ENCODE results near the gene DCC.

DCC gene

GRCh38 chr18:53527365-53527764 is 1187.4 kb downstream of the DCC start:
- Histone ChIP-seq H3K9me3 (ENCODE audit: control extremely low read depth in 1 of 5, control insufficient read depth in 4 of 5, insufficient read depth in 2 of 5, low read depth in 1 of 5, low read length in 4 of 5) (no peaks in the 10 kb centered on the region), H3K36me3 (ENCODE audit: control insufficient read depth in 4 of 4, insufficient read depth in 4 of 4, low read length in 3 of 4) (no peaks in the 10 kb centered on the region), H3K27ac (ENCODE audit: insufficient read depth in 1 of 2, low read depth in 1 of 2, low read length in 2 of 2, poor library complexity in 1 of 2, severe bottlenecking in 2 of 2) (no peak overlapping the region), H3K4me3 (ENCODE audit: control insufficient read depth in 1 of 7, extremely low read depth in 1 of 7, insufficient read depth in 4 of 7, low read depth in 2 of 7, low read length in 6 of 7) (no peak overlapping the region), H3K4me1 (ENCODE audit: control extremely low read depth in 1 of 4, control insufficient read depth in 4 of 4, insufficient read depth in 4 of 4, low read length in 3 of 4) (no peaks in the 10 kb centered on the region), H3K27me3 (replicated peaks in 2 of 5; ENCODE audit: control insufficient read depth in 4 of 5, insufficient read depth in 5 of 5, low read length in 4 of 5) (no peaks in the 10 kb centered on the region)
- WGBS (ENCODE audit: insufficient coverage): 80% methylated on average over 1 of the region's 2 CpGs
- ChIA-PET CTCF (no interaction called here), POLR2A (no interaction called here)
- DNase-seq: no peak

- H3K27me3 ChIP-seq (replicated peaks in 2 of 5; ENCODE audit: control insufficient read depth in 4 of 5, insufficient read depth in 5 of 5, low read length in 4 of 5): no peaks in the 10 kb centered on the region
- H3K27ac ChIP-seq (ENCODE audit: insufficient read depth in 1 of 2, low read depth in 1 of 2, low read length in 2 of 2, poor library complexity in 1 of 2, severe bottlenecking in 2 of 2): no peak overlapping the region
- no peaks in the 10 kb centered on the region for H3K36me3 ChIP-seq (ENCODE audit: control insufficient read depth in 4 of 4, insufficient read depth in 4 of 4, low read length in 3 of 4)
- no peak for DNase-seq
- ChIA-PET CTCF (no interaction called here), POLR2A (no interaction called here)
- no peaks in the 10 kb centered on the region for H3K9me3 ChIP-seq (ENCODE audit: control extremely low read depth in 1 of 5, control insufficient read depth in 4 of 5, insufficient read depth in 2 of 5, low read depth in 1 of 5, low read length in 4 of 5)
- no peaks in the 10 kb centered on the region for H3K4me1 ChIP-seq (ENCODE audit: control extremely low read depth in 1 of 4, control insufficient read depth in 4 of 4, insufficient read depth in 4 of 4, low read length in 3 of 4)
- H3K4me3 ChIP-seq (ENCODE audit: control insufficient read depth in 1 of 7, extremely low read depth in 1 of 7, insufficient read depth in 4 of 7, low read depth in 2 of 7, low read length in 6 of 7): no peak overlapping the region
Measured at GRCh38 chr18:53531187-53531586, 1191.2 kb downstream of the DCC start.

GRCh38 chr18:53531896-53532295 is 1191.9 kb downstream of the DCC start:
- ChIA-PET POLR2A (no interaction called here), CTCF (no interaction called here)
- WGBS (ENCODE audit: insufficient coverage): 60% methylated on average over 1 of the region's 1 CpG
- no peak for DNase-seq
- Histone ChIP-seq H3K9me3 (ENCODE audit: control extremely low read depth in 1 of 5, control insufficient read depth in 4 of 5, insufficient read depth in 2 of 5, low read depth in 1 of 5, low read length in 4 of 5) (no peaks in the 10 kb centered on the region), H3K27ac (ENCODE audit: insufficient read depth in 1 of 2, low read depth in 1 of 2, low read length in 2 of 2, poor library complexity in 1 of 2, severe bottlenecking in 2 of 2) (no peak overlapping the region), H3K27me3 (replicated peaks in 2 of 5; ENCODE audit: control insufficient read depth in 4 of 5, insufficient read depth in 5 of 5, low read length in 4 of 5) (no peaks in the 10 kb centered on the region), H3K4me1 (ENCODE audit: control extremely low read depth in 1 of 4, control insufficient read depth in 4 of 4, insufficient read depth in 4 of 4, low read length in 3 of 4) (no peaks in the 10 kb centered on the region), H3K4me3 (ENCODE audit: control insufficient read depth in 1 of 7, extremely low read depth in 1 of 7, insufficient read depth in 4 of 7, low read depth in 2 of 7, low read length in 6 of 7) (no peak overlapping the region), H3K36me3 (ENCODE audit: control insufficient read depth in 4 of 4, insufficient read depth in 4 of 4, low read length in 3 of 4) (no peaks in the 10 kb centered on the region)

GRCh38 chr18:53534203-53534602 is 1194.2 kb downstream of the DCC start:
- no peaks in the 10 kb centered on the region for H3K36me3 ChIP-seq (ENCODE audit: control insufficient read depth in 4 of 4, insufficient read depth in 4 of 4, low read length in 3 of 4)
- no peak overlapping the region for H3K4me3 ChIP-seq (ENCODE audit: control insufficient read depth in 1 of 7, extremely low read depth in 1 of 7, insufficient read depth in 4 of 7, low read depth in 2 of 7, low read length in 6 of 7)
- POLR2A ChIA-PET: no interaction called here
- no peaks in the 10 kb centered on the region for H3K27me3 ChIP-seq (replicated peaks in 2 of 5; ENCODE audit: control insufficient read depth in 4 of 5, insufficient read depth in 5 of 5, low read length in 4 of 5)
- WGBS (ENCODE audit: insufficient coverage): 80% methylated on average over 1 of the region's 1 CpG
- H3K4me1 ChIP-seq (ENCODE audit: control extremely low read depth in 1 of 4, control insufficient read depth in 4 of 4, insufficient read depth in 4 of 4, low read length in 3 of 4): no peaks in the 10 kb centered on the region
- H3K9me3 ChIP-seq (ENCODE audit: control extremely low read depth in 1 of 5, control insufficient read depth in 4 of 5, insufficient read depth in 2 of 5, low read depth in 1 of 5, low read length in 4 of 5): no peaks in the 10 kb centered on the region
- CTCF ChIA-PET: no interaction called here
- no peak overlapping the region for H3K27ac ChIP-seq (ENCODE audit: insufficient read depth in 1 of 2, low read depth in 1 of 2, low read length in 2 of 2, poor library complexity in 1 of 2, severe bottlenecking in 2 of 2)
- DNase-seq: no peak

GRCh38 chr18:53534695-53535094 is 1194.7 kb downstream of the DCC start:
- H3K27ac ChIP-seq (ENCODE audit: insufficient read depth in 1 of 2, low read depth in 1 of 2, low read length in 2 of 2, poor library complexity in 1 of 2, severe bottlenecking in 2 of 2): no peak overlapping the region
- H3K36me3 ChIP-seq (ENCODE audit: control insufficient read depth in 4 of 4, insufficient read depth in 4 of 4, low read length in 3 of 4): no peaks in the 10 kb centered on the region
- ChIA-PET CTCF (no interaction called here), POLR2A (no interaction called here)
- WGBS (ENCODE audit: insufficient coverage): no CpG with 5 or more reads among the region's 3 CpGs
- H3K27me3 ChIP-seq (replicated peaks in 2 of 5; ENCODE audit: control insufficient read depth in 4 of 5, insufficient read depth in 5 of 5, low read length in 4 of 5): no peaks in the 10 kb centered on the region
- no peak for DNase-seq
- H3K4me3 ChIP-seq (ENCODE audit: control insufficient read depth in 1 of 7, extremely low read depth in 1 of 7, insufficient read depth in 4 of 7, low read depth in 2 of 7, low read length in 6 of 7): no peak overlapping the region
- no peaks in the 10 kb centered on the region for H3K4me1 ChIP-seq (ENCODE audit: control extremely low read depth in 1 of 4, control insufficient read depth in 4 of 4, insufficient read depth in 4 of 4, low read length in 3 of 4)
- H3K9me3 ChIP-seq (ENCODE audit: control extremely low read depth in 1 of 5, control insufficient read depth in 4 of 5, insufficient read depth in 2 of 5, low read depth in 1 of 5, low read length in 4 of 5): no peaks in the 10 kb centered on the region

- 93% methylated on average over 2 of the region's 2 CpGs for WGBS (ENCODE audit: insufficient coverage)
- CTCF ChIA-PET: no interaction called here
- POLR2A ChIA-PET: no interaction called here
Measured at GRCh38 chr18:53536908-53537307, 1196.9 kb downstream of the DCC start.

GRCh38 chr18:53541924-53542323 is 1201.9 kb downstream of the DCC start:
- no peak for DNase-seq
- H3K4me3 ChIP-seq (ENCODE audit: control insufficient read depth in 1 of 7, extremely low read depth in 1 of 7, insufficient read depth in 4 of 7, low read depth in 2 of 7, low read length in 6 of 7): no peak overlapping the region
- no peaks in the 10 kb centered on the region for H3K4me1 ChIP-seq (ENCODE audit: control extremely low read depth in 1 of 4, control insufficient read depth in 4 of 4, insufficient read depth in 4 of 4, low read length in 3 of 4)
- no peaks in the 10 kb centered on the region for H3K9me3 ChIP-seq (ENCODE audit: control extremely low read depth in 1 of 5, control insufficient read depth in 4 of 5, insufficient read depth in 2 of 5, low read depth in 1 of 5, low read length in 4 of 5)
- no peaks in the 10 kb centered on the region for H3K36me3 ChIP-seq (ENCODE audit: control insufficient read depth in 4 of 4, insufficient read depth in 4 of 4, low read length in 3 of 4)
- POLR2A ChIA-PET: no interaction called here
- no peaks in the 10 kb centered on the region for H3K27me3 ChIP-seq (replicated peaks in 2 of 5; ENCODE audit: control insufficient read depth in 4 of 5, insufficient read depth in 5 of 5, low read length in 4 of 5)
- no CpG with 5 or more reads among the region's 1 CpG for WGBS (ENCODE audit: insufficient coverage)
- CTCF ChIA-PET: interaction anchor here (1.3 kb wide), 1 partner anchor 12 kb away, joined by 3 read pairs; no protein-coding TSS in a partner anchor
- H3K27ac ChIP-seq (ENCODE audit: insufficient read depth in 1 of 2, low read depth in 1 of 2, low read length in 2 of 2, poor library complexity in 1 of 2, severe bottlenecking in 2 of 2): no peak overlapping the region

More at GRCh38 chr18:53536908-53537307, 1196.9 kb downstream of the DCC start:
- no peak overlapping the region for H3K4me3 ChIP-seq (ENCODE audit: control insufficient read depth in 1 of 7, extremely low read depth in 1 of 7, insufficient read depth in 4 of 7, low read depth in 2 of 7, low read length in 6 of 7)
- DNase-seq: no peak
- H3K27me3 ChIP-seq (replicated peaks in 2 of 5; ENCODE audit: control insufficient read depth in 4 of 5, insufficient read depth in 5 of 5, low read length in 4 of 5): no peaks in the 10 kb centered on the region
- H3K36me3 ChIP-seq (ENCODE audit: control insufficient read depth in 4 of 4, insufficient read depth in 4 of 4, low read length in 3 of 4): no peaks in the 10 kb centered on the region
- H3K4me1 ChIP-seq (ENCODE audit: control extremely low read depth in 1 of 4, control insufficient read depth in 4 of 4, insufficient read depth in 4 of 4, low read length in 3 of 4): no peaks in the 10 kb centered on the region
- H3K27ac ChIP-seq (ENCODE audit: insufficient read depth in 1 of 2, low read depth in 1 of 2, low read length in 2 of 2, poor library complexity in 1 of 2, severe bottlenecking in 2 of 2): no peak overlapping the region
- H3K9me3 ChIP-seq (ENCODE audit: control extremely low read depth in 1 of 5, control insufficient read depth in 4 of 5, insufficient read depth in 2 of 5, low read depth in 1 of 5, low read length in 4 of 5): no peaks in the 10 kb centered on the region

GRCh38 chr18:53543711-53544110 is 1203.7 kb downstream of the DCC start:
- Histone ChIP-seq H3K27ac (ENCODE audit: insufficient read depth in 1 of 2, low read depth in 1 of 2, low read length in 2 of 2, poor library complexity in 1 of 2, severe bottlenecking in 2 of 2) (no peak overlapping the region), H3K27me3 (replicated peaks in 2 of 5; ENCODE audit: control insufficient read depth in 4 of 5, insufficient read depth in 5 of 5, low read length in 4 of 5) (no peaks in the 10 kb centered on the region), H3K9me3 (ENCODE audit: control extremely low read depth in 1 of 5, control insufficient read depth in 4 of 5, insufficient read depth in 2 of 5, low read depth in 1 of 5, low read length in 4 of 5) (no peaks in the 10 kb centered on the region), H3K4me1 (ENCODE audit: control extremely low read depth in 1 of 4, control insufficient read depth in 4 of 4, insufficient read depth in 4 of 4, low read length in 3 of 4) (no peaks in the 10 kb centered on the region), H3K4me3 (ENCODE audit: control insufficient read depth in 1 of 7, extremely low read depth in 1 of 7, insufficient read depth in 4 of 7, low read depth in 2 of 7, low read length in 6 of 7) (no peak overlapping the region), H3K36me3 (ENCODE audit: control insufficient read depth in 4 of 4, insufficient read depth in 4 of 4, low read length in 3 of 4) (no peaks in the 10 kb centered on the region)
- CTCF ChIA-PET: no interaction called here
- POLR2A ChIA-PET: no interaction called here
- no peak for DNase-seq

Measured in common myeloid progenitor, CD34-positive (primary cell).